Putamen (tissue), 1 donor: ENCODE measurements around the gene ZNF593.

Experiments
- DNase-seq: peaks from one replicate; pipeline ENCODE4 v3.0.0-alpha.2; 2016; ENCODE audit warnings: low spot score

ZNF593 gene

DNA sequence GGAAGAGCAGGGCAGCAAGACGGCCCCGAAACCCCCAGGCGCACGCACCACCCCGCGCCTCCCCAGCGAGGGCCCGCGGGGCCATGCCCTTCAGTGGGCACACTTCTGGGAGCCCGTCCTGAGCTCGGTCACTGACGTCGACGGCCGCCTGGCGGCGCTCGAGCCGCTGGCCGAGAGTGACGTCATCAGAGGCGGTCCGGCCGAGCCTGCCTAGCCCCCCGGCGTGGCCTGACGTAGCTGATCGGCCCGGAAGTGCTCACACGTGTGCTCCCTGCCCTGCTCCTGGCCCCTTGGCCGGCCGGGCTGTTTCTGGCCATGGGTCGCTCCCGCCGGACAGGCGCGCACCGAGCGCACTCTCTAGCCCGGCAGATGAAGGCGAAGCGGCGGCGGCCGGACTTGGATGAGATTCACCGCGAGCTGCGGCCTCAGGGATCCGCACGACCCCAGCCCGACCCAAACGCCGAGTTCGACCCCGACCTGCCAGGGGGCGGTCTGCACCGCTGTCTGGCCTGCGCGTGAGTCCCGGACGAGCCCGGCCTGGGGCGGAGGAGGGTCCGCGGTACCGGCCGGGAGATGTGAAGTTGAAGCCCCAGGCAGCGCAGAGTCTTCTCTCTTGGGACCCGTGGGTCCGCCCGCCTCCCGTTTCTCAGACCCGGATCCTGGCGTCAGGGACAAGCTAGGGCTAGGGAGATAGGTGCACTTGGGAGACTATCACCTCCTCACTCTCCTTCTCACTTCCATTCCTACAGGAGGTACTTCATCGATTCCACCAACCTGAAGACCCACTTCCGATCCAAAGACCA lies at the start of gene ZNF593:
Gene ZNF593 (plus strand): TSS at position 240 of the 803 bp plus-strand sequence. CDS start 76 bp downstream, at position 316.
- peak; percentile 90 for DNase-seq

DNA sequence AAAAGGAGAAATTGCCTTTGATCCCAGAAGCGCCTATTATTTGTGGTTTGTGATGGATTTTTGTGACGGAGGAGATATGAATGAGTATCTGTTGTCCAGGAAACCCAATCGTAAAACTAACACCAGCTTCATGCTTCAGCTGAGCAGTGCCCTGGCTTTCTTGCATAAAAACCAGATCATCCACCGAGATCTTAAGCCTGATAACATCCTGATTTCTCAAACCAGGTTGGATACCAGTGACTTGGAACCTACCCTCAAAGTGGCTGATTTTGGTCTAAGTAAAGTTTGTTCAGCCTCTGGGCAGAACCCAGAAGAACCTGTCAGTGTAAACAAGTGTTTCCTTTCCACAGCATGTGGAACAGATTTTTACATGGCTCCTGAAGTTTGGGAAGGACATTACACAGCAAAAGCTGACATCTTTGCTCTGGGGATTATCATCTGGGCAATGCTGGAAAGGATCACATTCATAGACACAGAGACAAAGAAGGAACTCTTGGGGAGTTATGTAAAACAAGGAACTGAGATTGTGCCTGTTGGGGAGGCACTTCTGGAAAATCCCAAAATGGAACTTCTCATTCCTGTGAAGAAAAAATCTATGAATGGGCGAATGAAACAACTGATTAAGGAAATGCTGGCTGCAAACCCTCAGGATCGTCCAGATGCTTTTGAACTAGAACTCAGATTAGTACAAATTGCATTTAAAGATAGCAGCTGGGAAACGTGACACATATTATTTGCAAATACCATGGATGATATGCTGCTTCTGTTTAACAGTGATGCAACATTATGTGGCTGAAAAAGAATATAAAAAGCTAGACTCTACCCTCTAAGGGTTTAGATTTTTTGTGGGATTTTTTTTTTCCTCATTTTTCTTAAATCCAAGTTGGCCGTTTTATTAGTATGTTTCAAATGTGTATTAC lies 47.6 kb upstream of the ZNF593 start:
- no peak for DNase-seq

DNA sequence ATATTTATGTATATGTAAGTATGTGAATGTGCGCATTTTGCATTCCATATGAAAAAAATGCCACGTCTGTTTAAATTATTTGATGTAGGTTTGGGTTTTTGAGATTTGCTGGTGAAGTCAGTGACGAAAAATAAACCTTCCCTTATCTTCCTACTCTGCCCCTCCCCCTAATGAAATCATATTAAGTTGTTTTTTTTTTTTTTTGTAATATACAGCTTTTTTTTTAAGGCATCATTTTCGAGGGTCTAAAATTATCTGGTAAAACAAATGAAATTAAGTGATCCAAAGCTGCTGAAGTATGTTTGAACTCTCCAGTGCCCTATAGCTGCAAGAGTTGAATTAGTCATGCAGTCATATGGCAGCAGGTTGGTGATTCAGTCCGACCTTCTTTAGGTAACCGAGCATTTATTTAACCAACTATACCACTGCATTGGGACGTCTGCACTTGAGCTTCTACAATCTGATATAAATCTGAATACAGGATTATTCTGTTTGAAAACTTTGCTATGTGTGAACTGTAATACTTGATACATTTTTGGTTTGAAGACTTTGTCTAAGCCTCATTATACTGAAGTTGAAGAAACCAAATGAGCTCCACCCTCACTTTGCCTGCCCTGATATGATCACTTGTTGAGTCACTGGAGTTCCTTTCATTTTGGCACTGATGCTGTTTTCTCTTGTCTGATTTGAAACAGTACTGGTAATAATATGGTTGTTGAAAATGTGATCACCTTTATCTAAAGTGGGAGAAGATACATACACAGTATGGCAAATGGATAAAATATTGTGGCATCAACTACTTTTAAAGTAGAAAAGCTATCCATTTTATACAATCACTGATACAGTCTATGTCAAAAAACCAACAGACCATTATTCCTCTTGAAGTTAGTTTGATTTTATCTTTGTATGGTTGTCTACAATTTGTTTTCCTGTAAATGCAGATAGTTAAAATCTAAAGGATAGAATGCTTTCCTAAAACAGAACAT lies 46.4 kb upstream of the ZNF593 start:
- DNase-seq = no peak

DNA sequence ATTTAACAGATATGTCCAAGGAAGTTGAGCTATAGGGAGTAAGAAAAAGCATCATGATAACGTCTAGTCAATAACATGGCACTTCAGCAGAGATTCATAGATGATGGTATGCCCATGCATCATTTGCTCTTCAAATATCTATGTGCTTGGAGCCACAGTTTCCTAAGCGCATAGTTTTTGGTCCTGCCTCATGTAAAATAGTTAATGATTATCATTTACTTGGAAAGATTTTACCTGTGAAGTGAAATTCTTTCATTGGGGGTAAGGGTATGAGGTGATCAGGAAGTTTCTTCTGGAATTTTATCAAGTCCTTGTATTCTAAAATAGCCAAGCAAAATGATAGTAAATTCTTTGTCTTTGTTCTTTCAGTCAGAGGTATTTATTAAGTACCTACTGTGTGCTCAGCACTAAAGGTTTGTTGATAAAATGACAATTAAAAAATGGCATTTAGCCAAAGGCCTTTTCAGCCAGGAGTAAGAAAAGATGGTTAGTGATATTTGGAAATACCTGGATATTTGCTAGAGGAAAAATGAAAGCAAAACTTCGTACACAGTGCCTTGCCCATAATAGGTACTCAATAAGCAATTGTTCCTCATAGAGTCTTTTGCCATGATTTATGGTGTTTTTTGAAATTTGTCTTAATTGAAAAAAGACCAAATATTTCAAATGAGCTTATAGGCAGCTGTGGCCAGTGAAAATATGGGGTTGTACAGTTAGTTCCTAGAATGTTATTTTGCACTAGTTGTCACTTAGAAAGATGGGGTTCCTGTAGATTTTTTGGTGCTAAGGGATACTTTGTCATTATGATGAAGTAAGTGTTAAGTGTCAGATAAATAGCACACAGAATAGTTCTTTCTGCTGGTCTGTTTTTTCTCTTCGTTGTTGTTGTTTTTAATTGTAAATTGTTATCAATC lies 45.0 kb upstream of the ZNF593 start:
- no peak for DNase-seq

DNA sequence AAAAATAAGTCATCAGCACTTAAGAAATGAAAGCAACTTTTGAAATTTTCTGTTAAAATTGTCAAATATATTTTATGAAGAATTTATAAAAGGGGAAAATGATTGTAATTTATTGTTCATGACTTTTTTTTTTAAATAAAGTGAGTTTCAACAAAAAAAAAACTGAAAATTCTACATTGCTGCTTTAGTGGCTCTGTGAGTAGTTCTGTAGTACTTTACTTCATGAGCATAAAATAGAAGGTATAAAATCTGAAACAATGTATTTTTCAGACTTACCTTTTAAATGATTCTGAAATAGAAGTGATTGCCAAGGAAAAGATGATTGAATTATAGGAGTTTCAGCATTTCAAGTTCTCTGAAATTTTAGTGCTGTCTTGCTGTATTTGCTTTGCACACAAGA lies 44.3 kb upstream of the ZNF593 start:
- no peak for DNase-seq

DNA sequence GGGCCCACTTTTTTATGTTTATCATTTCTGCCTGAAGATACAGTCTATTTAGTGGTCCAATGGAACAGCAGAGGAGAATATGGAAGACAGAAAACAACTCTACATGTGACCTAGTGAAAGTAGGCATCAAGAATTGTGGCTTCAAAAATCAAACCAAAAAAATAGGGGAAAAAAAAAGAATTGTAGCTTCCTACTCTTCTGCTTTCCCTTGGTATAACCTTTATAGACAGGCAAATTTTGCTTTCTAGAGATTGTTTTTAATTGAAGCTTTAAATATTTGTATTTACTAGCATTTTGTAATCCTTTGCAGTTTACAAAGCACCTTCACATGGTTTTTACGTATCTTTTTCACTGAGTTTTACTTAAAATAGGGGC lies 43.8 kb upstream of the ZNF593 start:
- no peak for DNase-seq

DNA sequence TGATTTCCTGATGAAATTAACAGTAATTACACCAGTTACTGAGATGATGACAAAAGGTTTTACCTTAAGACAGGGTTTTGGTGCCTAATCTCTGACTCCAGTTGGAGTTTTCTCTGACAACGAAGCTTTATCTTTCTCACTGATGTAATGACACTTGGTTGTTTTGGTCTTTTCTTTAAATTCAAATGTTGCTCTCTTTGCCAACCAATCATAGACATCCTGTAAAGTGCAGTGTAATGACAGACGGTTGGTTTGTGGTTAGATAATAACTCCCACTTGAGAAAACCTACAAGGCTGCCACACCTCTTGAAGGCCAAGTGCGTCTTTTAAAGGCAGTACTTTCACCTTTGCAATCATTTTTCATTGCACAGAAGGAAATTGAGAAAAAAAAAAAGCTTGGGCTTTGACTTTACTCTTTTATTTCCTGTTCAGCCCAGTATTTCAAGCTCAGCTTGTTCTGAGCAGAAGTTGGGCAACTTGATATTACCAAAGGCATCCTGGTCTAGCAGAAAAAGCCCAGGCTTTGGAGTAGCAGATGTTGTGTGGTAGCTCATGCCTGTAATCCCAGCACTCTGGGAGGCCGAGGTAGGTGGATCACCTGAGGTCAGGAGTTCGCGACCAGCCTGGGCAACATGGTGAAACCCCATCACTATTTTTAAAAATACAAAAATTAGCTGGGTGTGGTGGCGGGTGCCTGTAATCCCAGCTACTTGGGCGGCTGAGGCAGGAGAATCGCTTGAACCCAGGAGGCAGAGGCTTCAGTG lies 43.2 kb upstream of the ZNF593 start:
- DNase-seq = no peak

DNA sequence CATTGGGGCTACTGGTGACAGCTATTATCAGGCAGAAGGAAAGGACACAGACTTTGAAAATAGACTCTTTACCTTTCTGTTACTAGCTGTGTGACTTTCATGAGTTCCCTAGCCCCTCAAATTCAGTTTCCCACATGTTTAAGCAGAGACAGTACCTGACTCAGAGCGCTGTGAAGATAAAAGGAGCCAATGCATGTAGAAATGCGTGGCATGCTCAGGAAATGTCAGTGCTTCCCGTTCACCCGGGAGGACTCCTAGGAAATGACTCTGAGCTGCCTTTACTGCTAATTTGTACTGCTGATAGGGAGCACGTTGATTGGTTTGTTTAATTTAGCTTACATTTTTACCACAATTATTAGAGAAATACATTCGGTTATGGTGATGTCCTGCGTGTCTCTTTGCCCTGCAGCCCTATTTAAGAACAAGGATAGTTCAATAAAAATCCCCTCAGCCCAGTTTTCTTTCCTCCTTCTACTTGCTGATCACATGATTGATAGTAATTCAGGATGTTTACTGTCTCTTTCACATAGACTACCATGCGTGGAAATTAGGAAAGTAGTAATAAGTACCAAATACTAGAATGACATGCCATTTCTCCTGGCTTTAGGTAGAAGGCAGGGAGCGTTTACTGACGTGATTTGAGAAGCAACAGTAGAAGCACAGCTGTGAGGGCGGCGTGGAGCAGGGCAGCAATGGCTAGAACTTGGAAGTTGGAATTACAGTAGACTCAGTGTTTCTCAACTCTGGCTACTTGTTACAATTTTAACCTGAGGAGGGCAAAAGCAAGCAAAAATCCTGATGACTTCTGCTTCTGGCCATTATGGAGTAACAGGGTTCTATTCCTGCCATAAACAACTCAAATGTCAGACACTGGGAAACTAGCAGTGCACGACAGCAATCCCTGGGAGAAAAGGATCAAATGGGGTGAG lies 42.2 kb upstream of the ZNF593 start:
- no peak for DNase-seq

DNA sequence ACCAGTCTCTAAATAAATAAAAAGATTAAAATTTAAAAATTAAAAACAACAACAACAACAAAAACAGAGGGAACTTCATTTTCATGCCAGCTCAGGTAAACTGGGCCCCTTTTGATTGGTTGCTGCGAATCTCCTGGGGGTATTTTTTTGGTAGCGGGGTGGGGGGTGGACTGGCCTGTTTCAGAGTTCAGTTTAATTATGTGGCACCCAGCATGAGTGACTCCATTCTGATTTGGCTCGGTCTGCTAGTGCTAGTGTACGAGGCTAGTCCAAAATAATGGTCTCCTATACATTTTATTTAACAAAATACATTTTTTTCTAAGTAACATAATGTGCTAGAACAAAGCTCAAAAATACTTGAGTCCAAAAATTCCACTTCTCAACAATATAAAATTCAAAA lies 39.9 kb upstream of the ZNF593 start:
- no peak for DNase-seq

DNA sequence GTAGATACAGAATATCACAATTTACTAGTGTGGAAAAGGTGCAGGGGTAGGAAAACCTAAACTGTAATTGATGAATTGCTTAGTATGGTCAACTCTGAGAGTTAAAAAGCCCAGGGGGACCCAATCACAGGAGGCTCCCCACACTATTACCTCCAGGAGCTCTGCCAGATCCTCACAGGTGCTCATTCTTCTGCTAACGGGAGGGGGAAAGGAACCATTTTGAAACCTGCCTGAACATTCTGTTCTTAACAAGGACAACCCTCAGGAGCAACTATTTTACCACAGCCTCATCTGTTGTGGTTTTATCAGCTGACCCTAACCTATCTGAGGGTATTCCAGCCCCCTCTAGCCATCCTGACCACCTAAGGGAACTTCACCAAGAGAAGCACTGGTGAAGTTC lies 39.0 kb upstream of the ZNF593 start:
- no peak for DNase-seq

DNA sequence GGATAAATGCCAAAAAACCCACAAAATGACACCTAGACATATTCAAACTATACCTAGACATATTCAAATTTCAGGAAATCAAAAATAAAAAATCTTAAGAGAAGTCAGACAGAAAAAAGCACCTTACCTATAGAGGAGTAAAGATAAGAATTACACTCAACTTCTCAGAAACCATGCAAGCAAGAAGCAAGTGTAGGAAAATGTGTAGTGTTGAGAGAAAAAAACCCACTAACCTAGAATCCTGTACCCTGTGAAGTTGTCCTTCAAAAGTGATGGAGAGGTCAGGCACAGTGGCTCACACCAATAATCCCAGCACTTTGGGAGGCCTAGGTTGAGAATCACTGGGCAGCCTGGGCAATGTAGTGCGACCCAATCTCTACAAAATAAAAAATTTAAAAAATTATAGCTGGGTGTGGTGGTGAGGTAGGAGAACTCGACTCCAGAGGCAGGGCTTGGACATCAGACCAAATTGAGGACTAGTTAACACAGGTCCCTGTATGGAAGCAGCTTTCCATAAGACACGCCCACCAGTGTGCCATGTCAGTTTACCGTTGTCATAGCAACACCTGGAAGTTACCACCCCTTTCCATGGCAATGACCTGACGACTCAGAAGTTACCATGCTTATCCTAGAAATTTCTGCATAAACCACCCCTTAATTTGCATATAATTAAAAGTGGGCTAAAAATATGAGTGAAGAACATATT lies 37.4 kb upstream of the ZNF593 start:
- DNase-seq = no peak

DNA sequence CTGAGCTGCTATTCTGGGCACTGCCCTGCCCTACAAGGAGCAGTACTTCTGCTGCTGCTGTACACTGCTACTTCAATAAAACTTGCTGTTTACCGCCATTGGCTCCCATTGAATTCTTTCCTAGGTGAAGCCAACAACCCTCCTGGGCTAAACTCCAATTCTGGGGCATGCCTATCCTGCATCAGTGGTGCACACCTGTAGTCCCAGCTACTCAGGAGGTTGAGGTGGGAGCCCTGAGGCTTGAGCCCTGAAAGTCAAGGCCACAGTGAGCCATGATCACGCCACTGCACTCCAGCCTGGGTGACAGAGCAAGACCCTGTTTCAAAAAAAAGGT lies 36.9 kb upstream of the ZNF593 start:
- no peak for DNase-seq

DNA sequence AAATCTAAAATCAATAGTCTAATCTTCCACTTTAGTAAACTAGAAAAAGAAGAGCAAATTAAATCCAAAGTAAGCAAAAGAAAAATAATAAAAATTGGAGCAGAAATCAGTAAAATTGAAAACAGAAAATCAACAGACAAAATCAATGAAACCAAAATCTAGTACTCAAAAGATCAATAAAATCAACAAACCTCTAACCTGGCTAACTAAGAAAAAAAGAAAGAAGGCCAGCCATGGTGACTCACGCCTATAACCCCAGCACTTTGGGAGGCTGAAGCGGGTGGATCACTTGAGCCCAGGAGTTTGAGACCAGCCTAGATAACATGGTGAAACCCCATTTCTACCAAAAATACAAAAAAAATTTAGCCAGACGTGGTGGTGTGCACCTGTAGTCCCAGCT lies 35.2 kb upstream of the ZNF593 start:
- DNase-seq = no peak

DNA sequence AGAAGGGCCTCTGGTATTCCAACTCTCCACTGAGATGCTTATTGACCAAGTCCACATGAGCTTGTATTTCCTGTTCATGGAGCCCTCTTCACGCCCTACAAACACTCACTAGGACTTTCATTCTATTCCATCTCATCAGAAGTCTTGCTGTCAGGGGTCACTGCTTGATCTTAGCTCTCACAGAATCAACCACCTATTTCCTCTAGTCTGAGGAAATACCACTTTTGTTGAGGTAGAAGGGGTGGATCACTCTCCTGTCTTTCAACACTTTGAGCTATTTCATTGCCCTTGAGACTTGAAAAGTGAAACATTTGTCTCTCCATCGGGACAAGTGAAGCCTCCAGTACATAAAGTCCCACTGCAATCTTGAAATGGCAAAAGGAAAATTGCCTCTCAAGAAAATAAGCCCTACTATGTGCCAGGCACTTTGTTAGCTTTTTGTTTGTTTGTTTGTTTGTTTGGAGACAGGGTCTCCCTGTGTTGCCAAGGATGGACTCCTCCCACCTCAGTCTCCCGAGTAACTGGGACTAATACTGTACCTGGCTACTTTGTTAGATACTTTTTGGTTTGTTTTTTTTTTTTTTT lies 30.6 kb upstream of the ZNF593 start:
- no peak for DNase-seq

DNA sequence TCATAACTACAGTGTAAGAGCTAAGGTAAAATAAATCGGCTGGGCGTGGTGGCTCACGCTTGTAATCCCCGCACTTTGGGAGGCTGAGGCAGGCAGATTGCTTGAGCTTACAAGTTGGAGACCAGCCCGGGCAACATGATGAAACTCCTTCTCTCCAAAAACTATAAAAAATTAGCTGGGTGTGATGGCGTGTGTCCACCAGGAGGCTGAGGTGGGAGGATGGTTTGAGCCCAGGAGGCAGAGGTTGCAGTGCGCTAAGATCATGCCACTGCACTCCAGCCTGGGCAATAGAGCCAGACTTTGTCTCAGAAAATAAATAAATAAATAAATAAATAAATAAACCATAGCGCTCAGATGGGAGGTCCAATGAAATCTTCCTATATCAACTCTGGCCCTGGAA lies 27.5 kb upstream of the ZNF593 start:
- no peak for DNase-seq

DNA sequence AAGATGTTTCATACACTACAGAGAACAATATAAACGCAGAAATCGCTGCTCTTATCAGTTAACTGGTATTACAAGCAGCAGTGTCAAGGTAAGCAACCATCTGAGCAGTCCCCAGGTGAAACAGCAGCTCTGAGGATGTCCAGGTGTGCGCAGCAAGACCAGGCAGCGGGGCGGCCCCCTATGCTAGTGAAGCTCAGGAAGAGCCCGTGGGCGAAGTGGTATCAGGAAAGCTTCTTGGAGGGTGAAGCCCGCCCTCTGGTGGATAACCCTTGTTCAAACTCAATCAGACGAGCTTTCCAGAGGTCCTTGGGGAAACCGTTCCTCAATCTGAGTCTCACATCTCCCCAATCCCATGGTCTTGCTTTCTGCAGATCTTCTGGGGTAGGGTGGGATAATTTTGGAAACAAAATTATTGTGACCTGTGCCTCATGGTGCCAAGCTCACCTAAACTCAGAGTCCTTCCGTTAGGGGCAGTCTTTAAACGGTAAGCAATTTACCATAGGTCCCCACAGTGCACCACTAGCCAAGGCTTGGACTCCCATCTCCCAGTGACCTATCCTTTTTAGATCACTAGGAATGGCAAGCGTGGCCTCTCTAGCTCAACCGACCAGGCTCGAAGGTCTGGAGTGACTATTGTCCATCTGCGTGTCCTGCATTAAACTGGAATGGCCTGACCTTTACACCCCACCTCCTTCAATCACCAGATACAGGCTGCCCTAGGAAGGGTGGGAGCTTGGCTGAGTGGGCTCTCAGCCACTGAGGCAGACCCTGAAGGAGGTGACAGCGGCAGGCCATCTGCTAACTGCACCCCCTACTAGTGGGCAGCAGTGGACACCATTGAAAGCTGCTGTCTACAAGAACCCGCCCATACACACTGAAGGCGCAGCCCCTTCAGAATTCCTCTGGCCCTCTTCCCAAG lies 24.4 kb upstream of the ZNF593 start:
- peak; percentile 80 for DNase-seq

DNA sequence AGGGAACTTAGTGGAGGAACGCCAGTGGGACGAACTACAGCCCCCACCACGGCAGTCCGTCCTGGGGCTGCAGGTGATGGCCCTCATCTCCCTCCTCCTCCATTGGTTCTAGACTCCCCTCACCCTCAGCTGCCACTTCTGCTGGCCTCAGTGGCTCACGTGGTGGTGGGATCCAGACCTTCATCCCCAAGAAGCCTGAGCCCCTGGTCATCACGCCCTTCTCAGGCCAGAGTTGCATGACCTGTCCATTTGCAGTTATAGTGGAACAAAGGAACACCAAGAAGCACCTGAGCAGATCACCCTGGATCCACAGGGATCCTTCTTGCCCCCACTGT lies 23.8 kb upstream of the ZNF593 start:
- no peak for DNase-seq
